NCI-H524 treated with DMSO at 0.1 percent for 48 hours (cell line): ENCODE measurements around the gene GCM1.
"Not testable (repeated sequence)": the region's sequence is repeated elsewhere in the genome, so short reads cannot be mapped to it uniquely, and the experiment has no call there.

ENCODE experiments used
- DNase-seq: peaks from one replicate; lab custom pipeline; 2025; lab: John Stamatoyannopoulos, UW

The GCM1 gene

GRCh38 chr6:53148684-53149083, at the start of gene GCM1:
Gene GCM1 (minus strand): TSS chr6:53148841. CDS start chr6:53145632, 3,209 bp downstream.
- DNase-seq = no peak

GRCh38 chr6:53197553-53197952, 48.9 kb upstream of the GCM1 start:
- no peak for DNase-seq

- DNase-seq = no peak
Observed at GRCh38 chr6:53195048-53195447, 46.4 kb upstream of the GCM1 start.

- DNase-seq = no peak
Observed at GRCh38 chr6:53192682-53193188, 44.1 kb upstream of the GCM1 start.

- no peak for DNase-seq
Observed at GRCh38 chr6:53189554-53189953, 40.9 kb upstream of the GCM1 start.

GRCh38 chr6:53188833-53189232, 40.2 kb upstream of the GCM1 start:
- no peak for DNase-seq

GRCh38 chr6:53180678-53181077, 32.0 kb upstream of the GCM1 start:
- no peak for DNase-seq

GRCh38 chr6:53179961-53180651, 31.5 kb upstream of the GCM1 start:
- no peak for DNase-seq

- no peak for DNase-seq
Observed at GRCh38 chr6:53178837-53179432, 30.3 kb upstream of the GCM1 start.

GRCh38 chr6:53175027-53175426, 26.4 kb upstream of the GCM1 start:
- DNase-seq = no peak

- no peak for DNase-seq
Observed at GRCh38 chr6:53172468-53172803, 23.8 kb upstream of the GCM1 start.

GRCh38 chr6:53171605-53172467, 23.2 kb upstream of the GCM1 start:
- peak; percentile 6 for DNase-seq

GRCh38 chr6:53168516-53169267, 20.1 kb upstream of the GCM1 start:
- no peak for DNase-seq

GRCh38 chr6:53165293-53165692, 16.7 kb upstream of the GCM1 start:
- no peak for DNase-seq

GRCh38 chr6:53162606-53163005, 14.0 kb upstream of the GCM1 start:
- DNase-seq = no peak

- DNase-seq = no peak
Observed at GRCh38 chr6:53161481-53162009, 12.9 kb upstream of the GCM1 start.

GRCh38 chr6:53159558-53159957, 10.9 kb upstream of the GCM1 start:
- DNase-seq = no peak

GRCh38 chr6:53158076-53158475, 9.4 kb upstream of the GCM1 start:
- DNase-seq = not testable (repeated sequence)

GRCh38 chr6:53155279-53155678, 6.6 kb upstream of the GCM1 start:
- not testable (repeated sequence) for DNase-seq

- DNase-seq = no peak
Observed at GRCh38 chr6:53154794-53155193, 6.2 kb upstream of the GCM1 start.

GRCh38 chr6:53154071-53154470, 5.4 kb upstream of the GCM1 start:
- no peak for DNase-seq

GRCh38 chr6:53152576-53152975, 3.9 kb upstream of the GCM1 start:
- DNase-seq = no peak
